ENCODE data around the gene ADPRS.

- TF ChIP-seq POLR2A (IDR thresholded peaks at IDR 0.05), result no peak
- no peak for TF ChIP-seq EP300 (IDR thresholded peaks at IDR 0.05)
- no peak for TF ChIP-seq CTCF (IDR thresholded peaks at IDR 0.05)
Measured at GRCh38 chr1:36062315-36062714, 26.4 kb upstream of the ADPRS start.
